T-helper 2 cell treated with Interferon-gamma antibody and Interleukin-4, amounts not matched to agents 100 ng/mL and 5 ng/mL, for 36 hours (primary cell): ENCODE data around the gene PDIA4. TPM values are rescaled to one million over a fixed set of nuclear protein-coding genes. Genes with fewer than 3 reads are reported as not detected.
"Not testable (repeated sequence)": the region's sequence is repeated elsewhere in the genome, so short reads cannot be mapped to it uniquely, and the experiment has no call there.

Experiments used
- intact Hi-C: fragments of 100-400 bp; cut with micrococcal nuclease; formaldehyde crosslinking; loops from one replicate; pipeline ENCODE4 v1.15.1; 2023
- total RNA-seq: library from RNA; stranded (reverse); gene quantifications from 2 replicates; pipeline ENCODE4 v1.2.3, GENCODE V29; 2022

The PDIA4 gene
- total RNA-seq, 1 donor from 2014 or later: 159 TPM

DNA sequence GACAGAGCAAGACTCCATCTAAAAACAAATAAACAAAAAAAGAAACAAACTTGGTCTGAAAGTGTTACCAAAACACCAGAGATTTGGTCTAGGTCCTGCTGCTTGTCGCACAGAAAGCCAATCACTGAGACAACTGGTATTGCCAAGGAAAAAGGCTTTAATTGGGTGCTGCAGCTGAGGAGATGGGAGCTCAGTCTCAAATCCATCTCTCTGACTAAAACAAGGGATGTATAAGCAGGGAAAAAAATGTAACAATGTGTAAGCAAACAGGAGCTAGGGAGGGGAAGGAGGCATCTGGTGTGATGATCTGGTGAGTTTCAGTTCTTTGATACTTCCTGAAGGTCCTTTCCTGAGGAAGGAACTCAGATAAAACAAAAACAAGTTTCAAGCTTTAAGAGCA, 8.4 kb upstream of the PDIA4 start:
- intact Hi-C loops: no loop called here

GRCh38 chr7:149031353-149031910, 3.1 kb upstream of the PDIA4 start:
- intact Hi-C loops: no loop called here

DNA sequence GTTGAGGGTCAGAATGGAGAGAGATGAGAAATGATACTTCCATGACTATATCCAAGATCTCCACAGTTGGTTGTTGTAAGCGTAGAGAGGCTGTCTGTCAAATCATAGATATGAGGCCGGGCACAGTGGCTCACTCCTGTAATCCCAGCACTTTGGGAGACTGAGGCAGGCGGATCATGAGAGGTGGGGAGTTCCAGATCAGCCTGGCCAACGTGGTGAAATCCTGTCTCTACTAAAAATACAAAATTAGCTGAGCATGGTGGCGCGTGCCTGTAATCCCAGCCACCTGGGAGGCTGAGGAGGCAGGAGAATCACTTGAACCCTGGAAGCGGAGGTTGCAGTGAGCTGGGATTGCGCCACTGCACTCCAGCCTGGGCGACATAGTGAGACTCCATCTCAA, 2.1 kb upstream of the PDIA4 start:
- intact Hi-C loops: not testable (repeated sequence)

- intact Hi-C loops: loop anchor here (1.0 to 5.0 kb wide), 11 partner anchors 22 to 811 kb away; partner anchors contain the start of genes CUL1, EZH2, ZNF398 and ZNF425
These were observed 527 bp downstream of the PDIA4 start for GRCh38 chr7:149027611-149028345.

GRCh38 chr7:149027055-149027454, 1.2 kb downstream of the PDIA4 start:
- intact Hi-C loops: loop anchor here (5.0 kb wide), 1 partner anchor 595 kb away; no protein-coding TSS in a partner anchor

DNA sequence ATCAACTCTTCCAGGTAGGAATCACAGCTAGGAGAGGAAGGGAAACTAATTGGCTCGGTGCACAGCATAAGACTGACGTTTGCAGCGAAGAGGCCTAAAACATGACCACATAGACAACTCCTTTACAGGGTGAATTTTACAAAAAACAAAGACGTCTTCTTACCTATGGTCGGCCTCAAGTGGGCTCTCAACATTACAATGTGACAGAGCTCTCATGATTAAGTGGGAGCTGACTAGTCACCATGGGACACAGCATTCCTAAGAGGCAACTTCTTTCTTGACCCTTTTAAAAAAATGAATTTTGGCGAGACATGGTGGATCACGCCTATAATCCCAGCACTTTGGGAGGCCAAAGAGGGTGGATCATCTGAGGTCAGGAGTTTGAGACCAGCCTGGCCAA, 4.6 kb downstream of the PDIA4 start:
- intact Hi-C loops: no loop called here

DNA sequence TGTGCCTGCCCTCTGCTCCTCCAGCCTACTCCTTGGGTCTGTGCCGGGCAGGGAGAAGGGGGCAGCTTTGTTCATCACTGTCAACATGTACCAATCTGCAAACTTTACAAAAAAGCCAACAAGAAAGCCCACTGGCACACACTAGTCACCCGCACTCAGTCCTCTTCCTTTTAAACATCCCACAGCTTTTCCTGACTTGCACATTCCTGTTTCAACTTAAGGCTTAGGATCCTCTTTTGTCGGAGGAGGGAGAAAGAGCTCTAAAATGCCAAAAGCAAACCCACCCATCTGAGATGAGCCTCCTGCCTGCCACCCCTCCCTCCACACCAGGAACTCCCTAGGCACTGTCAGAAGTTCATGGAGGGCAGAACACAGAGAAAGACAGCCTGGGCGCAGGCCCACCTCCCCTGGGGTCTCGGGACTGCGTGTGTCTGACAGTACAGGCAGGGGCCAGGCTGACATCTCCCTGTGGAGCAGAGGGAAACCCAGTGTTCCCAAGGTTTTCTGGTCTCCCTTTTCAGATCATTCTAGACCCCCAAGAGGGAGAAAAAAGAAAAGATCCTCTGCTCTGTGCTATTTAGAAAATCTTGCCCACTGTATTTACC, 5.4 kb downstream of the PDIA4 start:
- intact Hi-C loops: no loop called here

- intact Hi-C loops: no loop called here
These were observed 6.6 kb downstream of the PDIA4 start for GRCh38 chr7:149021725-149022062.

DNA sequence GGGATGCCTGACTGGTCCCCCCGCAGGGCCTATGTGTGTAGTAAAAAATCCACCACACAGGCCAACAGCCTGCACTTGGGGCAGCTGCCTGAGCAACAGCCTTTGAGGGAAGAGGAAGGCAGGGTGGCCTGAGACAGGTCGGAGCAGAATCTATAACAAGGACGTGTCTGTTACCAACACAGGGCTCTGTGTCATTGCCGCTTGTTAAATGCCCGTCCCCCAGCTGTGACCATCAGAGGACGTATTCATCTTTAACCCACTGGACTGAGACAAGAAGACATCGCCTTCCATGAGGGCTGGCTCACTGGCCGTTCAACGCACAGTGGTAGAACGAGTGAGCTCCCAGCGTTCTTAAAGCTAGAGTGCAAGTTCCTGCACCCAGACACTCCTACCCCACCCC, 7.8 kb downstream of the PDIA4 start:
- intact Hi-C loops: no loop called here

DNA sequence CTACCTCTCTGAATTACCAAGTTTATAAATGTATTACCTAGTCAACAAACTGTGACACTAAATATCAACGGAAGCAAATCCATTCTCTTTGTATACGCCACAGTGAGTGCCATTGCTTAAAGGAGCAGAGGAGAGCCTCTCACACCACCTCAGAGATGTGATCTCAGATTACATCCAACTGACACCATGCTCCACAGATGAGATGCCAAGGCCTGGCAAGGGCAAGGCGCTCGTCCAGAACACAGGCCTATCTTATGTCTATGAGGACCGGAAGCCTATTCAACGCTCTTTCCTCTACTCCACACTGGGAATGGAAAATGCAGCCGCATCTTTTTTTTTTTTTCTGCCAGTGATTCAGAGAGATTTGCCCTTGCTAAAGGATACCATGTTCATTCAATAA, 11.4 kb downstream of the PDIA4 start:
- intact Hi-C loops: no loop called here

DNA sequence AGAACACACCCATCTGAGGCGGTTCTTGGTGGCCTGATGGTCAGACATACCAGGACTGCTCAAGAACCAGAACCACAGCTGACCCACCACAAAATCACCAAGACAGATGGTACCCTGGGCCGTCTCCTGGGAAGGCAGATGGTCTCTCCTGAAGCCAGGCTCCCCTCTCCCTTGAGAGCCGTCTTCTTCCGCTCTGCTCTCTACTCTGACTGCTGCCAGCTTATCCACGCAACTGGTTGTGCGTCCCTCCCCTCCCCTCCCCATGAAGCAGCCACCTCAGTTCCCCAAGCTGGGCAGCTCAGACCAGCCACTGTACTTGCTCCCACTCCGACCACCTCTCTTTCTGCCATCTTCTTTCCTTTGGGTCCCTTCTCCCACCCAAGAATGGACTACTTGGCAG, 14.0 kb downstream of the PDIA4 start:
- intact Hi-C loops: no loop called here

DNA sequence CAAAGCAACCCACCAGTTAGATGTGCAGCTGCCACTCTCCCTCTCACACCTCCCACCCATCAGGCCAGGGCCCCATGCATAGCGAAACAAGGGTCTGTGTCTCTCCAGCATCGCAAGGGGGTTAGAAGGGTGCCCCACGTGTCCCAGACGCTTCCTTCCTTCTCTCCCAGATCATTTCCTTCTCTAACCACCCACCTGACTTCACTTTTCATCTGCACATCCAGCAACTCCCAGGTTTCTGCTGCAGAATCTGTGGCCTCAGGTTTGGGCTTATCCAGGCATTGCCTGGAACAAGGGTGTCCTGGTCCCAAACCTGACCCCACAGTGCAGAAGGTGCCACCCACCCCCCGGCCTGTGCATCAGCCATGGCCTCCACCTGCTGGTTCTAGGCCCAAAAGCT, 14.4 kb downstream of the PDIA4 start:
- intact Hi-C loops: no loop called here

DNA sequence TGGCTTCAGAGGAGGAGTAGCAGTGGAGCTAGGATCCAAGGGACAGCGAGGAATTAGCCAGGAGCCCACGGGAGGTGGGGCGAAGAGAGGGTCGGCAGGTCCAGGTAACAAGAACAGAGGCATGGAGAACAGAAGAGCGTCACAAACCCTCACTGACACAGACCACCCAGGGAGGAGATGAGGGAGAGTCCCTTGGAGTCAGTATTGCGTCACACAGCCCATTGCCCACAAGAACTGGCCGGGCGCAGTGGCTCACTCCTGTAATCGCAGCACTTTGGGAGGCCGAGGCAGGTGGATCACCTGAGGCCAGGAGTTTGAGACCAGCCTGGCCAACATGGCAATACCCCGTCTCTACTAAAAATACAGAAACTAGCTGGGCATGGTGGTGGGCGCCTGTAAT, 15.6 kb downstream of the PDIA4 start:
- intact Hi-C loops: not testable (repeated sequence)

- intact Hi-C loops: no loop called here
These were observed 16.8 kb downstream of the PDIA4 start for GRCh38 chr7:149011491-149011890.

- intact Hi-C loops: no loop called here
These were observed 17.9 kb downstream of the PDIA4 start for GRCh38 chr7:149010451-149010850.

DNA sequence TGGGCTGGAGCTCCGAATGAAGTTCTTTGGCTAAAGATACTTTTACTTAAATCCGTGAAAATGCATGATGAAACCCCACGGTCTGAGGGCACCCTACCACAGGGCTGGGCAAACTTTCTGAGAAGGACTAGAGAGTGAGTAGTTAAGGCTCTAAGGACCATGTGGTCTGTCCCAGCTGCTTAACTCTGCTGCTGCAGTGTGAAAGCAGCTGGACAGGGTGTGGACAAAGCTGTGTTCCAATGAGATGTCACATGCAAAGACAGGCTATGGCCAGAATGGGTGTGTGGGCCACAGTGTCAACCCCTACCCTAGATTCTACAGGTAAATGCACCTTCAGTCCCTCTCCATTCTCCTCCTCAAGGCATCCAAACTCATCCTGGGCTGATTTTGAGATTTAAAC, 18.8 kb downstream of the PDIA4 start:
- intact Hi-C loops: no loop called here

- intact Hi-C loops: no loop called here
These were observed 20.7 kb downstream of the PDIA4 start for GRCh38 chr7:149007611-149008010.

DNA sequence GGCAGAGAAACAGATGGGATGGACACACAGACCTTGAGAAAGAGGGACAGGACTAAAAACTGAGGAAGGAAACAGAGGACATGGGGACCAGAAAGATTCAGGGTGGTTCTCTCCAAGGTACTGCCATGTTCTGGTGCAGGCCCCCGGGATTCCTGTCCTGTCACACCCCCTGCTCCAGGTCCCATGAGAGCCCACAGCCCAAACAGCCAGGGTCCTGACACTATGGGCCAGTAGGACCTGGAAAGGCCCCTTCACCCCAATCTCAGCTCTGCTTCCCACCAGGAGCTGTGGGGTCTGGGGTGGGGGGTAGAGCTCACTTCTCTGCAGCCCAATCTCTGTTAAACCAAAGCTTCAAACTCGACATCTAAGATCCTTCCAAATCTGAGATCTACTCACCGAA, 21.2 kb downstream of the PDIA4 start:
- intact Hi-C loops: no loop called here

GRCh38 chr7:149006345-149006725, 22.0 kb downstream of the PDIA4 start:
- intact Hi-C loops: no loop called here

DNA sequence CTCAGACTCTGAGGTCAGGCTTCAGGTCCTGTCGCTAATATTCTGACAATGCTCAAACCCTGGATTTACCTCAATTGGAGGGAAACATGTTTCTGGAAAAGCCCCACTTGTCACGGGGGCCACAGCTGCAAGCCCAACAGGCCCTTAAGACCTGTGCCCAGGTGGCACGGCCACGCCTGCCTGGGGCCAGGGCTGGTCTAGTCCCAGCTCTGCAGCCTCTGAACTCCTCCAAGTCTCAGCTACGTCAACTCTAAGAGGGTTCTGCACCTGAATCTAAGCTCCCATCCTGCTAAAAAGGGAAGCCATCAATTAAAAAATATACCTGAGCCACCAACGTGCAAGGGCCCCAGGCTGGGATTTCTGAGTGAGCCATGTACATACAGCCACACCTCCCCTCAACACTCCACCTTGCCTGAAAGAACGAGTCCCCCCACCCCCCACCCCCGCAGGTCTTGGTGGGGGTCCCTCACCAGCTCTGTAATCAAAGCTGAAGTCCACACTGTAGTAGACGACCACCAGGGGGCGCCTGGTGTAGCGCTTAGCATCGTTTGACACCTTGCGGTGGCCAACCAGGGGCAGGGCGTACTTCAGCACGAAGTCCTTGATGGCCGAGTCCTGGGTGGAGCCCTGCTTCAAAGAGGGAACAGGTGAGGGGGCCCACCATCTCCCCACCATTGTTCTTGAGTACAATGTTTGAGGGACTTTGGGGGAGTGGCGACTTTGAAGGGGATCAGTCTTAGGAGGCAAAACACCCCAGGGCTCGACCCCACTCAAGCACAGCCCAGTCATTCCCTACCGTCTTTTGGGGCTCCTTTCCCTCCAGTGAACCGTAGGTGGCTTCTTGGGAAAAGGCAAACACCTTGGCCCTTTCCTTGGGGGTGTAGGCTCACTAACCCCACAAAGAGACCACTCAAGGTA, 22.6 kb downstream of the PDIA4 start:
- intact Hi-C loops: loop anchor here (1.0 kb wide), 3 partner anchors 23 to 85 kb away; partner anchors contain the start of genes PDIA4 and ZNF786
